Measurements from ENCODE around the gene TBPL2.
"Not testable (repeated sequence)": the region's sequence is repeated elsewhere in the genome, so short reads cannot be mapped to it uniquely, and the experiment has no call there.

TBPL2 gene

DNA sequence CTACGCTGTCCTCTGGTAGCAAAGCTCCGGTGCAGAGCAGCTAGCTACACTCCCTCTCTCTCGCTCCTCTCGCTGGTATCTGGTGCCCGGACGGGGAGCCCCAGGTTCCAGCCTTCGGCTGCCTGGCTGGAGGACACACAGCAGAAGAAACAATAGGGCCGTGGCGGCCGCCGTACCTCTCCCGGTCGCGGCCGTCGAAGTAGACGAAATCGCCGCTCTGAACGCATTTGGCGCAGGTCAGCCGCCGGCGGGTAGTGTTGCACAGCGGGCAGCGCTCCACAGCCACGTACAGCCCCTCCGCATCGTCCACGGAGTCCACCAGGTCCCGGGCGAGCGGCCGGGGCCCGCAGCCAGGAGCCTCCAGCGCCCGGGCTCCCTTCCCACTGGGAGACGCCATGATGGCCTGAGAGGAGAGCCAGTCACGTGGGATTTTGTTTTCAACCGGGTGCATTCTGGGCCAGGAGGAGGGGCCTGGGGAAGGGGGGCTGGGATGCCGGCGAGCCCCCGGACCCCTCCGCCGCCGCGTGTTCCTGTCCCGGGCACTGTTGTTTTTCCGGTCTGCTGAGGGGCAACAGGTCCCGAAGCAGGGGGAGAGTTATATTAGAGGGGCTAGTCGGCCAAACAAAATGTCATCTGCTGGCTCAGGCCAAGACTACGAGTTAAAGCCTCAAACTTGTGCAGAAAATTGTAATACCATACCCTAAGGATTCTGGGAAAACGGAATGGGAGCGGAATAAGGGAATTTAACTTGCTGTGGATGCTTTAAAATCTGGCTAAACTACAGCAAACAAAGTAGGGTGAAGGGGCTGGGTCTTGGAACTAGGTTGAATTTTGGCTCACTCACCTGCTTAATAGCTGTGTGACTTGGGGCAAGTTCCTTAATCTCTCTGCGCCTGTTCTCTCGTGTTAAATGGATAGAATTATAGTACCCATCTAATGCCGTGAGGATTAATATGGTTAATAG, 28.7 kb downstream of the TBPL2 start, which contains the start of gene ATG14:
TSS of gene ATG14 (minus strand) at position 405 of the 964 bp plus-strand sequence. CDS start at position 397, 8 bp downstream.
- in situ Hi-C loops (cut with HindIII; ENCODE audit: low sequenced_read_pairs), result no loop called here

- in situ Hi-C loops (cut with HindIII; ENCODE audit: low sequenced_read_pairs), result no loop called here
Observed at GRCh38 chr14:55410876-55411275, 29.5 kb downstream of the TBPL2 start.

DNA sequence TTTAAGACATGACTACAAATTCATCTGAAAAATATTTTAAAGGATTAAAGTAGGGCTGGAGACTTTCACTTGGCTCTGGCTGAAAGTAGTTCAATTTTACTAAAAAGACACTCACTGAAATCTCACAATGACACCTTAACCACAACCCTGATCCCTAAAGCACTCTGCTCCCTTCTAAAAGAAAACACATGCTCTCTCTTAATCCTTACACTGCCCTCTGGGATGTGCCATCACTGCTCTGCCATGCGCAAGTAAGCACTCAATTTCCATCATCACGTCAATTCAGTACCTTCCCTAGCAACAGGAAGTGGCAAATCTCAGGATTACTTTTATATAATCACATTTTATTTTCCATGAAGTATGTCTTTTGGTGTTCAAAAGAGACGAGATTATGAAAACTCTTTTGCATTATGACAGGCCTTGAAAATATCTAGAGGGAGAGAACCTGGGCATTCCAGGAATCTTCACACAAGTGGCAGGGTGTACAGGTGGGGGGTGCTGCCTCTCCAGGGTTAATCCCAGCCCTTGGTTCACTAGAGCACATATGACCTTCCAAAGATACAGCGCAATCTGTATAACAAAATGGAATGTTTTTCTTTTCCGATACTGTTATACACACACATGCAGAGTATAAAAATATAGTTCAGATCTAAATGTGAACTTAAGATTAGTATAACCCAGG, 36.1 kb downstream of the TBPL2 start:
- in situ Hi-C loops (cut with HindIII; ENCODE audit: low sequenced_read_pairs), result no loop called here

GRCh38 chr14:55401751-55402150, 38.7 kb downstream of the TBPL2 start:
- in situ Hi-C loops (cut with HindIII; ENCODE audit: low sequenced_read_pairs), result no loop called here

DNA sequence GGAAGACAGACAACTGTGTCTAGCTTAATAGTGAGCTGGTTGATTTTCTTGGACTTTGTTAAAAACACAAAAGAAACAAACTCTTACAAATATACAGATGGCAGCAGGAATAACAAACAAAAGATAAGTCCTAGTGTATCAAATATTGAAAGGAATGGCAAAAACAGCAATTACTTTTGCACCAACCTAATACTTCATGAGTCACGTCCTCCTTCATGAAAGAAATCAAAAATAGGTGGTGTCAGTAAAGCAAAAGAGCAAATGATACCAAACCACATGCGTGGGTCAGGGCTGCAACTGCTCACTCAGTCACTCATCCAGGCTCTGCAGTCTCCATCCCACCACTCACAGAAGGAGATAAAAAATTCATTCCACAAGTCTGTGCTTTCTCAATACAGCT, 40.6 kb downstream of the TBPL2 start:
- in situ Hi-C loops (cut with HindIII; ENCODE audit: low sequenced_read_pairs), result no loop called here

GRCh38 chr14:55399183-55399582, 41.2 kb downstream of the TBPL2 start:
- in situ Hi-C loops (cut with HindIII; ENCODE audit: low sequenced_read_pairs), result no loop called here

- in situ Hi-C loops (cut with HindIII; ENCODE audit: low sequenced_read_pairs), result no loop called here
Observed at GRCh38 chr14:55398679-55399078, 41.7 kb downstream of the TBPL2 start.

- in situ Hi-C loops (cut with HindIII; ENCODE audit: low sequenced_read_pairs), result no loop called here
Observed at GRCh38 chr14:55389330-55389729, 51.1 kb downstream of the TBPL2 start.

GRCh38 chr14:55388160-55388559, 52.3 kb downstream of the TBPL2 start:
- in situ Hi-C loops (cut with HindIII; ENCODE audit: low sequenced_read_pairs), result no loop called here

DNA sequence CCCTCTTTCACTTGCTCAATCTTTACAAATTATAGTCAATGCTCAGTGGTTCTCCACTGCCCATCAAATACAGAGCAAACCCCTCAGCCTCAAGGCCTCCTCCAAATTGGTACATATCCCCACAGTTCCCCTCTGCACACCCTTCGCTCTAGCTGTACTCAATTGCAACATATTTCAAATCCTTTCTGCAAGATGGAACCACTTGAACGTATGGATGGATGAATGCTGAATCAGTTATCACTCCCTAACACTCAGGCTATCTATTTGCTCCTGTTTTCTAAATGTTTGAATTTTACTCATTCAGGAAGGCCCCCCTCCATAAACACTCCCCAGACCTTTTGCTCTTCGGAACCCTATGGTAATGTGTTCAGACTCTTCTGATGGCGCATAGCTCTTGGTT, 53.3 kb downstream of the TBPL2 start:
- in situ Hi-C loops (cut with HindIII; ENCODE audit: low sequenced_read_pairs), result no loop called here

GRCh38 chr14:55386037-55386808, 54.2 kb downstream of the TBPL2 start:
- in situ Hi-C loops (cut with HindIII; ENCODE audit: low sequenced_read_pairs), result no loop called here

DNA sequence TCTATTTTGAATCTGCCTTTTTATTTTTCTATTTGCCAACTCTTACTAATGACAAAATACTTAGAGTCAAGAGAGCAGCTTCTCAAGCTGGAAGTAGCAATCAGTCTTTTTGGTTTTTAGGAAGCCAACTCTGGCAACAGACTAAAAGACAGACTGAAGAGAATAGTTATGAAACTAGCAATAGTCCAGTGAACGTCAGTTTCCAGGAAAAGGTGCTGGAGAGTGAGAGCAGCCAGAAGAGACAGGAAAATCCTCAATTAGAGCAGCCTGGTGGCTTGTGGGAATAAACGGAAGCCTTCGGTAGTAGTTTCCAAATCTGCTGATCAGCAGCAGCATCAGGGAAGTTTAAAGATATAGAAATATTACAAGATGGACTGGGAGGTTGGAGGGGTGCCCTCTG, 55.9 kb downstream of the TBPL2 start:
- in situ Hi-C loops (cut with HindIII; ENCODE audit: low sequenced_read_pairs), result no loop called here

DNA sequence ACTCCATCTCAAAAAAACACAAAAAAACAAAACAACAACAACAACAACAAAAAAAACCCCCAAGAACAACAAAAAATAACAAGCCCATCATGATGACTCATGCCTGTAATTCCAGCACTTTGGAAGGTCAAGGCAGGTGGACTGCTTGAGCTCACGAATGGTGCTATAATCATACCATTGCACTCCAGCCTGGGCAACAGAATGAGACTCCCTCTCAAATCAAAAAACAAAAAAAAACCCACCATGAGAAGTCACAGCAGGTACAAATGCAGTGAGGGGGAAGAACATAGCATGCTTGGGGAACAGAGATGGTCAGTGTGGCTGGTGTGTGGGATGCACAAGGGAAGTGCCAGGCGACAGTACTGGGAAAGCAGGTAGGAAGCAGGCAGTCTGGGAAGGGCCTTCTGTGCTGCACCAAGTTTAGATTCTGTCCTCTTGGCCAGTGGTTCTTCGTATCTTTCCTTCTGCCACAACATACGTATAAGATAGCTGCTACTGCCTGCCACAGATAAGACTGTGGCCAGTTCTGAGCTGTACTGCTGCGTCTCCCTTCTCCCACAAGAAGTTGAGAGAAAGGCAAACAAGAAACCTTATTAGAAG, 56.8 kb downstream of the TBPL2 start:
- in situ Hi-C loops (cut with HindIII; ENCODE audit: low sequenced_read_pairs), result no loop called here

DNA sequence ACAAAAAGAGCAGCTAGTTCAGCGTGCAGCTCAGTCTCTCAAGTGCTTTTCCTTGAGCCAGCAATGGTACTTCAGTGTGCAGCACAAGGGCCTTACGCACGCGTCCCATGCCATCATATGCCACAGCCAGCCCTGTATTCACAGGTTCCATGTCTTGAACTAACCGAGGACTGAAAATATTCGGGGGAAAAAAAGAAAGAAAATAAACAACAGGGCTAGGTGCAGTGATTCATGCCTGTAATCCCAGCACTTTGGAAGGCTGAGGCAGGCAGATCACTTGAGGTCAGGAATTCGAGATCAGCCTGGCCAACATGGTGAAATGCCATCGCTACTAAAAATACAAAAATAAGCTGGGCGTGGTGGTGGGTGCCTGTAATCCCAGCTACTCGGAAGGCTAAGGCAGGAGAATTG, 57.4 kb downstream of the TBPL2 start:
- in situ Hi-C loops (cut with HindIII; ENCODE audit: low sequenced_read_pairs), result not testable (repeated sequence)

GRCh38 chr14:55382483-55382882, 57.9 kb downstream of the TBPL2 start:
- in situ Hi-C loops (cut with HindIII; ENCODE audit: low sequenced_read_pairs), result no loop called here

DNA sequence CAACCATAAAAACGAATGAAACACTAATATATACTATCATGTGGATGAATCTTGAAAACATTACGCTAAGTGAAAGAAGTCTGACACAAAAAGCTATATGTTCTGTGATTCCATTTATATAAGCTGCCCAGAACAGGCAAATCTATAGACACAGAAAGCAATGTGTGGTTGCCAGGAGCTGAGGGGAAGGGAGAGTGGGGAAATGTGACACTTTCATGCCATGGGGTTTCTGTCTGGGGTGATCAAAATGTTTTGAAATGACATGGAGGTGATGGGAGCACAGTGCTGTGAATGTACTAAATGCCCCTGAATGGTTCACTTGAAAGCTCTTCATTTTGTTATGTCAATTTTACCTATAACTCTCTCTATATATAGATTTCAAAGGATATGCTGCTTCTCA, 58.9 kb downstream of the TBPL2 start:
- in situ Hi-C loops (cut with HindIII; ENCODE audit: low sequenced_read_pairs), result no loop called here

DNA sequence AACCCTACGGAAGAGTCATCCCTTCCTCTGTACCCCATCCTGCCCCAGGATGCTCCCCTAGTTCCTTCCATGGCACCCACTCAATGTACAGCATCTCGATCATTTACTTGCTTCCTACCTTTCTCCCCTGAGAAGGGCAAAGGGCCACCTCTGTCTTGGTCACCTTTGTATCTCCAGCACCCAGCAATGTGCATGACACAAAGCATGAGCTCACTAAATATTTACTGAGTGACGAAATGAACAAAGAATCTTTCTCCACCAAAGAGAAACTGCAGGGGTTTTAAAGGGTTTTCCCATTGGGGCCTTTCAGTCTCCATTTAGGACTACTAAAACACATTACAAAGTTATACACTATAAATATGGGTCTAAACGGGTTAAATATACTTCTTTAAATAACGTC, 59.4 kb downstream of the TBPL2 start:
- in situ Hi-C loops (cut with HindIII; ENCODE audit: low sequenced_read_pairs), result no loop called here

DNA sequence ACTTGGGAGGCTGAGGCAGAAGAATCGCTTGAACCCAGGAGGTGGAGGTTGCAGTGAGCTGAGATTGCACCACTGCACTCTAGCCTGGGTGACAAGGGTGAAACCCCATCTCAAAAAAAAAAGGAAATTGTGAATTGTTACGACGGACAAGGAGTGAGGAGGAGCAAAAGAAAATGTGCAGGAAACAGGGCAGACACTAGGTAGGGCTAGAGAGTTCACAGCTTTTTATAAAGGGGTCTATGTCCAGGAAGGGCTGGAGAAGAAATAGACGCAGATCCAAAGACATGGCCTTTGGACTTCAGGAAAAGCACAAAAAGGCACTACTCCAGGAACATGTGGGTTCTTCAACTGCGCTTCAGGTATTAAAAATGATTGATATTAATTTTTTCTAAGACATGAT, 63.2 kb downstream of the TBPL2 start:
- in situ Hi-C loops (cut with HindIII; ENCODE audit: low sequenced_read_pairs), result loop anchor here (5.0 kb wide), 1 partner anchor 50 kb away; no protein-coding TSS in a partner anchor

- in situ Hi-C loops (cut with HindIII; ENCODE audit: low sequenced_read_pairs), result loop anchor here (5.0 kb wide), 1 partner anchor 53 kb away; no protein-coding TSS in a partner anchor
Observed at GRCh38 chr14:55374771-55375170, 65.6 kb downstream of the TBPL2 start.

DNA sequence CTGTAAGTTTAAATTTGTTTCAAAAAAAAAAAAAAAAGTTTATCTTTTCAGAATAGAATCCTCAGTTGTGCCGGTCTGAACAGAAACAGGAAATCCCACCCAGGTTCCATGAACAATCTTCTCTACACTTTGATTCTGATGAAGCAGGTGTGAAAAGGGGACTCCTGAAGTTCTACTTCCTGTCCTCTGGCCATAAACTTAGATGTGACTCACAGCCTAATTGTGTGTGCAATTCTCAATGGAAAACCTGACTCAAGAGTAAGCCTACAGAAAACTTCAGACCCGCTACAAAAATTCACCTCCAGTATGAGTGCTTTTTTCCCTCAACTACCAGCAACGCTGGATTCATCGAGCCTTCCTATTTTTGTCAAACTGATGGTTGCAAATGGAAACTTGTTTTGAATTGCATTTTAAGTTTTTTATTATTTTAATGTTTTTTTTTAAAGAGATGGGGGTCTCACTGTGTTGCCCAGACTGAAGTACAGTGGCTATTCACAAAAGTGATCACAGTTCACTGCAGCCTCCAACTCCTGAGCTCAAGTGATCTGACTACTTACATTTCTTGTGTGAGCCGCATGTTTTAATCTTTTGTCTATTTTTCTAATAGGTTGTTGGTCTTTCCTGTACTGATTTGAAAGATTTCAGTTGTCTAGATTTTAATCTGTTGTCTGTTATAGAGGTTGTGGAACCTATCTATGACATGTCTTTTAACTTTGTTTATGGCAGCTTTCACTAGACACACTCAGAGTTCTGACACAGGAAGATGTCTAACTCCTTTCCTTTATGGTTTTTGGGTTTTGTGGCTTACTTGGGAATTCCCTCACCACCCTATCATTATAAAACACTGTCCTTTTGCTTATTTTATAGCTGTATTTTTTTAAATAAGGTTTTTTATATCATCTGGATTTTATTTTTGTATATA, 66.4 kb downstream of the TBPL2 start:
- in situ Hi-C loops (cut with HindIII; ENCODE audit: low sequenced_read_pairs), result no loop called here
